SU-DHL-6 (cell line): ENCODE results near the gene HECW1.

ENCODE experiments used
- H2AFZ ChIP-seq: fragments of 200-600 bp; sonication (generic); 2 replicates; pipeline ENCODE4 v1.6.1; 2014; ENCODE audit warnings: low read depth, mild to moderate bottlenecking, moderate library complexity, mixed read lengths, antibody characterized with exemption, low read length; ENCODE audit not compliant: severe bottlenecking
- H3F3A ChIP-seq: fragments of 200-600 bp; shearing (Covaris generic); 2 replicates; pipeline ENCODE4 v1.6.0; 2016; ENCODE audit warnings: antibody characterized with exemption, mild to moderate bottlenecking; ENCODE audit not compliant: insufficient read depth
- H3K27ac ChIP-seq: fragments of 200-600 bp; sonication (generic); 2 replicates; pipeline ENCODE4 v1.5.1; 2016; ENCODE audit warnings: low read depth, mild to moderate bottlenecking, low read length, moderate library complexity, mixed read lengths
- H3K27me3 ChIP-seq: fragments of 200-600 bp; sonication (generic), shearing (Covaris generic); 2 replicates; pipeline ENCODE4 v1.6.0; 2014; ENCODE audit warnings: mild to moderate bottlenecking, low read length
- H3K36me3 ChIP-seq: fragments of 200-600 bp; sonication (generic); 2 replicates; pipeline ENCODE4 v1.6.1; 2014; ENCODE audit warnings: mild to moderate bottlenecking, low read length, mixed read lengths
- H3K4me2 ChIP-seq: fragments of 300-600, 200-600 bp; shearing (Covaris generic), sonication (generic); 2 replicates; pipeline ENCODE4 v1.6.0; 2014; ENCODE audit warnings: low read length, low read depth, mild to moderate bottlenecking; ENCODE audit not compliant: poor library complexity, severe bottlenecking
- H3K4me3 ChIP-seq: fragments of 200-600 bp; sonication (generic); 2 replicates; pipeline ENCODE4 v1.5.1; 2014; ENCODE audit warnings: antibody characterized with exemption, low read length, mild to moderate bottlenecking, mixed read lengths; ENCODE audit not compliant: insufficient read depth, poor library complexity, severe bottlenecking
- H3K79me2 ChIP-seq: fragments of 200-600 bp; sonication (generic); 2 replicates; pipeline ENCODE4 v1.6.1; 2014; ENCODE audit warnings: mild to moderate bottlenecking, low read length, moderate library complexity; ENCODE audit not compliant: insufficient read depth
- H3K9ac ChIP-seq: fragments of 200-600 bp; sonication (generic); 2 replicates; pipeline ENCODE4 v1.7.0; 2014; ENCODE audit warnings: mild to moderate bottlenecking, low read length
- H3K9me2 ChIP-seq: fragments of 200-600 bp; sonication (generic); replicated peaks from 2 replicates; pipeline ENCODE4 v1.6.1; 2014; ENCODE audit warnings: low read length; ENCODE audit not compliant: insufficient read depth
- H3K9me3 ChIP-seq: fragments of 200-600 bp; sonication (generic); 2 replicates; pipeline ENCODE4 v1.6.1; 2014; ENCODE audit warnings: low read length, mixed read lengths; ENCODE audit not compliant: insufficient read depth
- H4K20me1 ChIP-seq: fragments of 200-600 bp; sonication (generic); 2 replicates; pipeline ENCODE4 v1.6.1; 2014; ENCODE audit warnings: low read depth, mild to moderate bottlenecking, antibody characterized with exemption, low read length, moderate library complexity, mixed read lengths
- CTCF ChIP-seq: fragments of 200-600 bp; sonication (generic); IDR thresholded peaks from one replicate; pipeline ENCODE4 v1.5.1; 2017; ENCODE audit warnings: antibody characterized with exemption, mild to moderate bottlenecking, low read length, moderate library complexity; ENCODE audit not compliant: insufficient read depth, poor library complexity, severe bottlenecking
- EZH2phosphoT487 ChIP-seq: fragments of 200-600 bp; sonication (generic), shearing (Covaris generic); conservative IDR thresholded peaks from 2 replicates; pipeline ENCODE4 v1.6.1; 2018; ENCODE audit warnings: mild to moderate bottlenecking, antibody characterized with exemption, low read length, moderate library complexity, mixed read lengths

HECW1 gene

GRCh38 chr7:43465581-43466554 lies 353.4 kb downstream of the HECW1 start:
- TF ChIP-seq EZH2phosphoT487, result no peak
- no peak overlapping the region for H3K4me3 ChIP-seq
- H3K9me3 ChIP-seq, result no peaks in the 10 kb centered on the region
- H3K27me3 ChIP-seq, result no peaks in the 10 kb centered on the region
- no peaks in the 10 kb centered on the region for H3K36me3 ChIP-seq
- no peaks in the 10 kb centered on the region for H4K20me1 ChIP-seq
- H2AFZ ChIP-seq, result no peak overlapping the region
- no peaks in the 10 kb centered on the region for H3F3A ChIP-seq
- no peaks in the 10 kb centered on the region for H3K9me2 ChIP-seq
- no peak overlapping the region for H3K27ac ChIP-seq
- H3K4me2 ChIP-seq, result no peak overlapping the region
- H3K79me2 ChIP-seq, result no peaks in the 10 kb centered on the region
- no peak overlapping the region for H3K9ac ChIP-seq

GRCh38 chr7:43467406-43467805 lies 355.0 kb downstream of the HECW1 start:
- Histone ChIP-seq H3K9ac (no peak overlapping the region), H3K9me2 (no peaks in the 10 kb centered on the region), H3K9me3 (no peaks in the 10 kb centered on the region), H3K4me3 (no peak overlapping the region), H4K20me1 (no peaks in the 10 kb centered on the region), H3K79me2 (no peaks in the 10 kb centered on the region), H3K4me2 (no peak overlapping the region), H3F3A (no peaks in the 10 kb centered on the region), H3K27me3 (no peaks in the 10 kb centered on the region), H3K36me3 (no peaks in the 10 kb centered on the region), H2AFZ (no peak overlapping the region), H3K27ac (no peak overlapping the region)
- no peak for TF ChIP-seq CTCF
- no peak for TF ChIP-seq EZH2phosphoT487

- Histone ChIP-seq H3K9ac (no peak overlapping the region), H3K9me2 (no peaks in the 10 kb centered on the region), H3K4me2 (no peak overlapping the region), H2AFZ (no peak overlapping the region), H3K27ac (no peak overlapping the region), H3F3A (no peaks in the 10 kb centered on the region), H3K9me3 (no peaks in the 10 kb centered on the region), H3K27me3 (no peaks in the 10 kb centered on the region), H4K20me1 (no peaks in the 10 kb centered on the region), H3K79me2 (no peaks in the 10 kb centered on the region), H3K36me3 (no peaks in the 10 kb centered on the region), H3K4me3 (no peak overlapping the region)
- TF ChIP-seq CTCF (no peak), EZH2phosphoT487 (no peak)
Measured at GRCh38 chr7:43467846-43468245, 355.4 kb downstream of the HECW1 start.

GRCh38 chr7:43469051-43469450 lies 356.6 kb downstream of the HECW1 start:
- H2AFZ ChIP-seq, result no peak overlapping the region
- H3K9me2 ChIP-seq, result no peaks in the 10 kb centered on the region
- H3K79me2 ChIP-seq, result no peaks in the 10 kb centered on the region
- H3K4me2 ChIP-seq, result no peak overlapping the region
- no peak overlapping the region for H3K9ac ChIP-seq
- TF ChIP-seq CTCF (no peak), EZH2phosphoT487 (no peak)
- H3K36me3 ChIP-seq, result no peaks in the 10 kb centered on the region
- no peak overlapping the region for H3K27ac ChIP-seq
- no peaks in the 10 kb centered on the region for H3K9me3 ChIP-seq
- no peaks in the 10 kb centered on the region for H3F3A ChIP-seq
- H3K27me3 ChIP-seq, result no peaks in the 10 kb centered on the region
- H3K4me3 ChIP-seq, result no peak overlapping the region
- H4K20me1 ChIP-seq, result no peaks in the 10 kb centered on the region
